ENCODE data around the gene MEIS1. TPM values are rescaled to one million over a fixed set of nuclear protein-coding genes. Genes with fewer than 3 reads are reported as not detected.

Gene MEIS1
- total and polyA plus RNA-seq, 2 experiments from 2014 or later = 0.16 to 0.28 TPM

- Mint-ChIP-seq H3K27me3 (ENCODE audit: insufficient read depth, low read depth, poor library complexity) (no peaks in the 10 kb centered on the region), H3K4me1 (no peaks in the 10 kb centered on the region), H3K9me3 (peaks cover under 1% of the 10 kb centered on the region; the same call in 2 of the 3 replicates), H3K27ac (no peak overlapping the region), H3K36me3 (ENCODE audit: low read depth) (no peaks in the 10 kb centered on the region), H3K4me3 (no peak overlapping the region)
- Histone ChIP-seq H3K4me2 (no peak overlapping the region), H3K27me3 (ENCODE audit: insufficient read depth) (no peaks in the 10 kb centered on the region), H3K4me1 (ENCODE audit: insufficient read depth) (no peaks in the 10 kb centered on the region), H3F3A (replicated peaks; ENCODE audit: low read depth) (no peaks in the 10 kb centered on the region), H3K27ac (ENCODE audit: low read depth) (no peak overlapping the region), H3K36me3 (ENCODE audit: insufficient read depth) (no peaks in the 10 kb centered on the region), H3K9me2 (ENCODE audit: insufficient read depth) (no peaks in the 10 kb centered on the region), H3K79me2 (replicated peaks; ENCODE audit: insufficient read depth) (no peaks in the 10 kb centered on the region), H2AFZ (no peak overlapping the region; the same call in 1 of the 2 replicates), H3K4me3 (no peak overlapping the region), H4K20me1 (replicated peaks; ENCODE audit: insufficient read depth) (no peaks in the 10 kb centered on the region)
- ATAC-seq (no peak), DNase-seq (ENCODE audit: low spot score) (no peak)
- TF ChIP-seq ETS1 (IDR thresholded peaks at IDR 0.05) (no peak), JUNB (IDR thresholded peaks at IDR 0.05; ENCODE audit: unreplicated experiment) (no peak), POLR2AphosphoS5 (IDR thresholded peaks at IDR 0.05; ENCODE audit: low read depth) (no peak), CREB1 (CRISPR knock-in tag; IDR thresholded peaks at IDR 0.05; ENCODE audit: low read depth) (no peak), EZH2phosphoT487 (IDR thresholded peaks at IDR 0.05; ENCODE audit: unreplicated experiment) (no peak), CTCF (conservative IDR thresholded peaks at IDR 0.05; ENCODE audit: low read depth in 2 of 2) (no peak), ZNF331 (CRISPR knock-in tag; IDR thresholded peaks at IDR 0.05; ENCODE audit: low read depth) (no peak), STAT1 (IDR thresholded peaks at IDR 0.05; ENCODE audit: unreplicated experiment) (no peak), EZH2 (IDR thresholded peaks at IDR 0.05; ENCODE audit: low read depth, unreplicated experiment) (no peak), REST (IDR thresholded peaks at IDR 0.05; ENCODE audit: unreplicated experiment) (no peak), NANOG (IDR thresholded peaks at IDR 0.05; ENCODE audit: borderline replicate concordance) (no peak), ZNF114 (CRISPR knock-in tag; IDR thresholded peaks at IDR 0.05) (no peak), ZNF462 (CRISPR knock-in tag; IDR thresholded peaks at IDR 0.05) (no peak)
Measured at GRCh38 chr2:66604326-66604725, 169.4 kb downstream of the MEIS1 start.
